HepG2 (cell line): ENCODE data around the gene SLC25A20. TPM values are rescaled to one million over a fixed set of nuclear protein-coding genes. Genes with fewer than 3 reads are reported as not detected.

Experiments
- ATAC-seq: fragments of 200-7000 bp; cut with Tn5 transposase; 3 replicates; pipeline ENCODE4 v1.9.1; 2020; ENCODE audit warnings: mild to moderate bottlenecking, moderate library complexity
- BruUV-seq: library from RNA; stranded (reverse); fragments of 400-500 nt; replicated peaks from 2 replicates; lab custom pipeline; 2021; lab: Mats Ljungman, UMichigan
- CTCF ChIA-PET: fragments of 300-600 bp; formaldehyde crosslinking; extraction: SDS; loops from one replicate; lab custom pipeline; 2021; ENCODE audit warnings: low total read pairs, inconsistent platforms, low intra/inter-chr PET ratio; lab: Yijun Ruan, JAX
- POLR2A ChIA-PET: fragments of 350-600 bp; sonication (Branson Sonifier 250); formaldehyde crosslinking; loops from one replicate; lab custom pipeline; 2020; ENCODE audit warnings: antibody characterized with exemption, inconsistent platforms; lab: Yijun Ruan, JAX
- DNase-seq: peaks from one replicate; pipeline ENCODE4 v3.0.0-alpha.2; 2015; ENCODE audit warnings: low spot score
- FAIRE-seq: peaks from 3 replicates; lab custom pipeline; 2011; peaks lifted over from hg19 to GRCh38; lab: Jason Lieb, UNC
- H2AFZ ChIP-seq: one replicate; pipeline ENCODE4 v1.6.1; 2011; ENCODE audit warnings: low read length, inconsistent platforms
- H3K27ac ChIP-seq: fragments of 300-600 bp; 3 replicates; pipeline ENCODE4 v1.8.0; 2011; ENCODE audit warnings: mixed run types, mild to moderate bottlenecking, mixed read lengths, low read length, inconsistent platforms; ENCODE audit not compliant: insufficient read depth; ENCODE audit errors: extremely low read length
- H3K27me3 ChIP-seq, 2 experiments: fragments of 200-600 bp in 1 of 2; 2 replicates in 1 of 2; 3 replicates in 1 of 2; pipeline versions ENCODE4 v1.6.0 to v1.8.0; 2011; ENCODE audit warnings: low read length in 2 of 2, mild to moderate bottlenecking in 2 of 2, moderate library complexity in 2 of 2, inconsistent platforms in 1 of 2; ENCODE audit not compliant: insufficient read depth in 2 of 2, control insufficient read depth in 1 of 2
- H3K36me3 ChIP-seq, 2 experiments: fragments of 200-600 bp in 1 of 2; replicated peaks in 1 of 2; 2 replicates in 1 of 2; 3 replicates in 1 of 2; pipeline versions ENCODE4 v1.5.1 to v1.8.0; 2011; ENCODE audit warnings: low read length in 2 of 2, inconsistent platforms in 1 of 2; ENCODE audit not compliant: insufficient read depth in 2 of 2, control insufficient read depth in 1 of 2
- H3K4me1 ChIP-seq: 2 replicates; pipeline ENCODE4 v1.5.1; 2012; ENCODE audit warnings: low read length, inconsistent platforms; ENCODE audit not compliant: insufficient read depth
- H3K4me2 ChIP-seq: 2 replicates; pipeline ENCODE4 v1.6.0; 2011; ENCODE audit warnings: low read depth, low read length, inconsistent platforms
- H3K4me3 ChIP-seq, 3 experiments: fragments of 200-600 bp in 1 of 3; sonication (generic), shearing (Covaris generic) in 1 of 3; replicated peaks in 1 of 3; 2 replicates each; pipeline ENCODE4 v1.5.1; 2011 to 2016; ENCODE audit warnings: low read length in 3 of 3, inconsistent platforms in 2 of 3, low read depth in 2 of 3, mild to moderate bottlenecking in 2 of 3, control low read depth in 1 of 3, mixed read lengths in 1 of 3; ENCODE audit not compliant: insufficient read depth in 1 of 3
- H3K79me2 ChIP-seq: one replicate; pipeline ENCODE4 v1.6.1; 2011; ENCODE audit warnings: low read length, inconsistent platforms; ENCODE audit not compliant: insufficient read depth
- H3K9ac ChIP-seq: 2 replicates; pipeline ENCODE4 v1.6.0; 2011; ENCODE audit warnings: mild to moderate bottlenecking, low read depth, low read length, inconsistent platforms; ENCODE audit not compliant: insufficient read depth
- H3K9me3 ChIP-seq: 2 replicates; pipeline ENCODE4 v1.5.1; 2012; ENCODE audit warnings: mild to moderate bottlenecking, low read length
- H4K20me1 ChIP-seq: 2 replicates; pipeline ENCODE4 v1.6.0; 2011; ENCODE audit warnings: inconsistent platforms, mild to moderate bottlenecking, low read length, moderate library complexity; ENCODE audit not compliant: insufficient read depth
- GLMP ChIP-seq: sonication (generic); formaldehyde crosslinking; IDR thresholded peaks from 2 replicates; pipeline ENCODE4 v1.9.0; 2021; ENCODE audit warnings: missing genetic modification reagents, mild to moderate bottlenecking, borderline replicate concordance
- MTA3 ChIP-seq: sonication (generic); formaldehyde crosslinking; IDR thresholded peaks from 2 replicates; pipeline ENCODE4 v1.4.0; 2020; ENCODE audit warnings: missing genetic modification reagents
- RELA ChIP-seq: sonication (generic); formaldehyde crosslinking; IDR thresholded peaks from 2 replicates; pipeline ENCODE4 v1.4.0; 2020; ENCODE audit warnings: missing genetic modification reagents
- TFE3 ChIP-seq: IDR thresholded peaks from 2 replicates; pipeline ENCODE4 v1.6.1; 2016
- ZBTB42 ChIP-seq: sonication (generic); formaldehyde crosslinking; IDR thresholded peaks from 2 replicates; pipeline ENCODE4 v1.5.0; 2020; ENCODE audit warnings: mild to moderate bottlenecking, missing genetic modification reagents
- ZBTB46 ChIP-seq: sonication (generic); formaldehyde crosslinking; IDR thresholded peaks from 2 replicates; pipeline ENCODE4 v1.4.0; 2020; ENCODE audit warnings: mild to moderate bottlenecking, missing genetic modification reagents, borderline replicate concordance
- ZNF260 ChIP-seq: sonication (generic); formaldehyde crosslinking; IDR thresholded peaks from 2 replicates; pipeline ENCODE4 v1.4.0; 2020; ENCODE audit warnings: missing genetic modification reagents, low read depth, mild to moderate bottlenecking, borderline replicate concordance
- ZSCAN30 ChIP-seq: sonication (generic); formaldehyde crosslinking; IDR thresholded peaks from 2 replicates; pipeline ENCODE4 v1.5.0; 2020; ENCODE audit warnings: mild to moderate bottlenecking, missing genetic modification reagents
- WGBS: methylation state at CpG from one replicate; pipeline ENCODE4 v1.1.6; 2017; ENCODE audit warnings: low lambda C conversion rate; 5-methylcytosine and 5-hydroxymethylcytosine counted together
- in situ Hi-C: cut with HindIII; loops from 2 replicates; pipeline ENCODE4 v1.10.0; 2017; ENCODE audit warnings: low pct_unique_long_range_greater_than_20kb; ENCODE audit not compliant: extremely low pct_ligation_motif_present
- intact Hi-C: fragments of 100-400 bp; cut with micrococcal nuclease; formaldehyde crosslinking; loops from one replicate; pipeline ENCODE4 v1.10.0; 2022; ENCODE audit not compliant: unreplicated experiment
- polyA plus RNA-seq, 8 experiments: library from polyadenylated mRNA; depleted of rRNA in 3 of 8; stranded (reverse) in 7 of 8; unstranded in 1 of 8; fragments of >200 nt; fragmentation: Illumina TruSeq in 4 of 8; extraction: Trizol in 4 of 8; gene quantifications; 2 replicates each; pipeline versions ENCODE4 v1.2.1 to v1.2.3, GENCODE V29; 2011 to 2016; ENCODE audit warnings: low read depth in 4 of 8, missing spikeins in 1 of 8, mixed read lengths in 1 of 8; ENCODE audit not compliant: insufficient read depth in 1 of 8
- total RNA-seq, 5 experiments: library from RNA; depleted of rRNA; stranded (reverse); fragments of >200 nt; fragmentation: Illumina TruSeq; extraction: Trizol; gene quantifications; 2 replicates each; pipeline ENCODE4 v1.2.3, GENCODE V29; 2016; ENCODE audit warnings: low read depth in 1 of 5

SLC25A20 gene
- total and polyA plus RNA-seq, 2 of the 13 experiments (the other 11 are each of a cell fraction or from before 2014, with no cell fraction given), result 21.1 to 26.6 TPM

- no peaks in the 10 kb centered on the region for H3K27me3 ChIP-seq
- DNase-seq (no peak), ATAC-seq (no peak), FAIRE-seq (no peak)
- H3K36me3 ChIP-seq, result peaks cover 3 to 12% of the 10 kb centered on the region in 2 experiments; a peak in 1 of 5 replicates
- no peaks in the 10 kb centered on the region for H3K9me3 ChIP-seq
- H3K27ac ChIP-seq, result no peak overlapping the region
- intact Hi-C loops, result loop anchor here (2.0 kb wide), 1 partner anchor 61 kb away; the partner anchor contains the start of gene ARIH2
- no peaks in the 10 kb centered on the region for H4K20me1 ChIP-seq
- BruUV-seq, result no TSS peak
- in situ Hi-C loops, result no loop called here
- 96% methylated on average over 2 of the region's 2 CpGs for WGBS
- H2AFZ ChIP-seq, result no peak overlapping the region
- H3K4me3 ChIP-seq, result no peak overlapping the region
- no peak overlapping the region for H3K4me2 ChIP-seq
- H3K79me2 ChIP-seq, result no peaks in the 10 kb centered on the region
- H3K4me1 ChIP-seq, result peaks cover 18% of the 10 kb centered on the region
- TF ChIP-seq MTA3 (CRISPR knock-in tag) (no peak), ZBTB42 (CRISPR knock-in tag) (no peak), ZNF260 (no peak), RELA (CRISPR knock-in tag) (no peak), GLMP (CRISPR knock-in tag) (no peak), TFE3 (CRISPR knock-in tag) (no peak), ZBTB46 (no peak), ZSCAN30 (CRISPR knock-in tag) (no peak)
- CTCF ChIA-PET, result no interaction called here
- H3K9ac ChIP-seq, result no peak overlapping the region
- POLR2A ChIA-PET, result interaction anchor here (1.3 kb wide), 1 partner anchor 10 kb away, joined by 5 read pairs; the partner anchor contains the start of gene PRKAR2A
Observed at GRCh38 chr3:48857641-48858040, 41.0 kb downstream of the SLC25A20 start.
